Measurements from ENCODE around the gene CPNE6. TPM values are rescaled to one million over a fixed set of nuclear protein-coding genes. Genes with fewer than 3 reads are reported as not detected.

The CPNE6 gene
- total and polyA plus RNA-seq, 2 of the 13 experiments (the other 11 are each of a cell fraction or from before 2014, with no cell fraction given), result not detected

DNA sequence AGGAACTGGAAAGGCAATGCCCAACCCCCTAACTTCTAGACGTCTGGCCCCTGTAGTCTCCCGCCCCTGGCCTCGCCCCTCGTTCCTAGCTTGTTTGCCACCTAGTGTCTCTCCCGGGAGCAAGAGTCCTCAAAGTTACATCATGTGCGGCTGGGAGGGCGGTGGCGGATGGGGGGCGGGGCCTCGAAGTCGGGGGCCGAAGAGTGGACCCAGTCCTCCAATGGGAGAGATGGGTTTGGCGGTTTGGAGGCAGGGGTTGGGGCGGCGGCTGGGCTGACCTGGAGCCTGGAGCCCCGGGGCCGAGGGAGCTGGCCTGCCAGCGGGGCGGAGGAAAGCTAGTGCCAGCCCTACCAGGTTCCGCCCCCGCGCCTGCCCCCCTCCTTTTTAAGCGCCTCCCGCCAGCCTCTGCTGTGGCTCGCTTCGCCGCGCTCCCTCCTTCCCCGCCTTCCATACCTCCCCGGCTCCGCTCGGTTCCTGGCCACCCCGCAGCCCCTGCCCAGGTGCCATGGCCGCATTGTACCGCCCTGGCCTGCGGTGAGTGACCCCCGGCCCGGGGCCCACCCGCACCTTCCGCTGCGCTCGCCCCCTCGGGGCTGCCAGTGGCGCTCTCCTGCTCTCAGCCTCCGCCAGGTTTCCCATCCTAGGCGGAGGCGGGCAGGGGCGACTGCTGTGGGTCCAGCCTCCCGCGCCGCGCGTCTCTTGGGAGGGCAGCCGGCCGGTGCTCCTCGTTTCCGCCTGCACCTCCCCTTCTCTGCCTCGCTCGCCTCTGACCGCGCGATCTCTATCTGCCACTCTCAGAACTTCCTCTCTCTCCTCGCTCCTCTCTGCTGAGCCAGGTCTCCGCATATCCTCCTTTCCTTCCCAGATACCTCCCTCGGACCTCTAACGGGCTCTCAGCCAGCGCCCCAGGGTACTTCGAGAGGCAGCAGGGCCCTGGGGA is 22.8 kb downstream of the CPNE6 start, which contains the start of gene PCK2 (continued):
- TF ChIP-seq, protein P1, sequence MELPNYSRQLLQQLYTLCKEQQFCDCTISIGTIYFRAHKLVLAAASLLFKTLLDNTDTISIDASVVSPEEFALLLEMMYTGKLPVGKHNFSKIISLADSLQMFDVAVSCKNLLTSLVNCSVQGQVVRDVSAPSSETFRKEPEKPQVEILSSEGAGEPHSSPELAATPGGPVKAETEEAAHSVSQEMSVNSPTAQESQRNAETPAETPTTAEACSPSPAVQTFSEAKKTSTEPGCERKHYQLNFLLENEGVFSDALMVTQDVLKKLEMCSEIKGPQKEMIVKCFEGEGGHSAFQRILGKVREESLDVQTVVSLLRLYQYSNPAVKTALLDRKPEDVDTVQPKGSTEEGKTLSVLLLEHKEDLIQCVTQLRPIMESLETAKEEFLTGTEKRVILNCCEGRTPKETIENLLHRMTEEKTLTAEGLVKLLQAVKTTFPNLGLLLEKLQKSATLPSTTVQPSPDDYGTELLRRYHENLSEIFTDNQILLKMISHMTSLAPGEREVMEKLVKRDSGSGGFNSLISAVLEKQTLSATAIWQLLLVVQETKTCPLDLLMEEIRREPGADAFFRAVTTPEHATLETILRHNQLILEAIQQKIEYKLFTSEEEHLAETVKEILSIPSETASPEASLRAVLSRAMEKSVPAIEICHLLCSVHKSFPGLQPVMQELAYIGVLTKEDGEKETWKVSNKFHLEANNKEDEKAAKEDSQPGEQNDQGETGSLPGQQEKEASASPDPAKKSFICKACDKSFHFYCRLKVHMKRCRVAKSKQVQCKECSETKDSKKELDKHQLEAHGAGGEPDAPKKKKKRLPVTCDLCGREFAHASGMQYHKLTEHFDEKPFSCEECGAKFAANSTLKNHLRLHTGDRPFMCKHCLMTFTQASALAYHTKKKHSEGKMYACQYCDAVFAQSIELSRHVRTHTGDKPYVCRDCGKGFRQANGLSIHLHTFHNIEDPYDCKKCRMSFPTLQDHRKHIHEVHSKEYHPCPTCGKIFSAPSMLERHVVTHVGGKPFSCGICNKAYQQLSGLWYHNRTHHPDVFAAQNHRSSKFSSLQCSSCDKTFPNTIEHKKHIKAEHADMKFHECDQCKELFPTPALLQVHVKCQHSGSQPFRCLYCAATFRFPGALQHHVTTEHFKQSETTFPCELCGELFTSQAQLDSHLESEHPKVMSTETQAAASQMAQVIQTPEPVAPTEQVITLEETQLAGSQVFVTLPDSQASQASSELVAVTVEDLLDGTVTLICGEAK (IDR thresholded peaks at IDR 0.05), result no peak
- TF ChIP-seq, protein P1 (CRISPR knock-in tag; IDR thresholded peaks at IDR 0.05), result no peak
- TF ChIP-seq MYNN (CRISPR knock-in tag; IDR thresholded peaks at IDR 0.05; ENCODE audit: low read depth), result peak; percentile 95
- TF ChIP-seq, protein P2, sequence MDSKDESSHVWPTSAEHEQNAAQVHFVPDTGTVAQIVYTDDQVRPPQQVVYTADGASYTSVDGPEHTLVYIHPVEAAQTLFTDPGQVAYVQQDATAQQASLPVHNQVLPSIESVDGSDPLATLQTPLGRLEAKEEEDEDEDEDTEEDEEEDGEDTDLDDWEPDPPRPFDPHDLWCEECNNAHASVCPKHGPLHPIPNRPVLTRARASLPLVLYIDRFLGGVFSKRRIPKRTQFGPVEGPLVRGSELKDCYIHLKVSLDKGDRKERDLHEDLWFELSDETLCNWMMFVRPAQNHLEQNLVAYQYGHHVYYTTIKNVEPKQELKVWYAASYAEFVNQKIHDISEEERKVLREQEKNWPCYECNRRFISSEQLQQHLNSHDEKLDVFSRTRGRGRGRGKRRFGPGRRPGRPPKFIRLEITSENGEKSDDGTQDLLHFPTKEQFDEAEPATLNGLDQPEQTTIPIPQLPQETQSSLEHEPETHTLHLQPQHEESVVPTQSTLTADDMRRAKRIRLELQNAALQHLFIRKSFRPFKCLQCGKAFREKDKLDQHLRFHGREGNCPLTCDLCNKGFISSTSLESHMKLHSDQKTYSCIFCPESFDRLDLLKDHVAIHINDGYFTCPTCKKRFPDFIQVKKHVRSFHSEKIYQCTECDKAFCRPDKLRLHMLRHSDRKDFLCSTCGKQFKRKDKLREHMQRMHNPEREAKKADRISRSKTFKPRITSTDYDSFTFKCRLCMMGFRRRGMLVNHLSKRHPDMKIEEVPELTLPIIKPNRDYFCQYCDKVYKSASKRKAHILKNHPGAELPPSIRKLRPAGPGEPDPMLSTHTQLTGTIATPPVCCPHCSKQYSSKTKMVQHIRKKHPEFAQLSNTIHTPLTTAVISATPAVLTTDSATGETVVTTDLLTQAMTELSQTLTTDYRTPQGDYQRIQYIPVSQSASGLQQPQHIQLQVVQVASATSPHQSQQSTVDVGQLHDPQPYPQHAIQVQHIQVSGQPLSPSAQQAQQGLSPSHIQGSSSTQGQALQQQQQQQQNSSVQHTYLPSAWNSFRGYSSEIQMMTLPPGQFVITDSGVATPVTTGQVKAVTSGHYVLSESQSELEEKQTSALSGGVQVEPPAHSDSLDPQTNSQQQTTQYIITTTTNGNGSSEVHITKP (CRISPR knock-in tag; IDR thresholded peaks at IDR 0.05; ENCODE audit: low read depth), result peak; percentile 58; the same call in 1 of the 2 replicates
- TF ChIP-seq, protein P3, sequence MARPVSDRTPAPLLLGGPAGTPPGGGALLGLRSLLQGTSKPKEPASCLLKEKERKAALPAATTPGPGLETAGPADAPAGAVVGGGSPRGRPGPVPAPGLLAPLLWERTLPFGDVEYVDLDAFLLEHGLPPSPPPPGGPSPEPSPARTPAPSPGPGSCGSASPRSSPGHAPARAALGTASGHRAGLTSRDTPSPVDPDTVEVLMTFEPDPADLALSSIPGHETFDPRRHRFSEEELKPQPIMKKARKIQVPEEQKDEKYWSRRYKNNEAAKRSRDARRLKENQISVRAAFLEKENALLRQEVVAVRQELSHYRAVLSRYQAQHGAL (CRISPR knock-in tag; IDR thresholded peaks at IDR 0.05; ENCODE audit: not compliant biosample characterization), result peak; percentile 60
- TF ChIP-seq ZNF12 (CRISPR knock-in tag; IDR thresholded peaks at IDR 0.05), result peak; percentile 88
- peak; percentile 99 for TF ChIP-seq CEBPG (CRISPR knock-in tag; IDR thresholded peaks at IDR 0.05)
- TF ChIP-seq MATR3 (CRISPR knock-in tag; IDR thresholded peaks at IDR 0.05), result peak; percentile 98
- TF ChIP-seq SP140L (CRISPR knock-in tag; IDR thresholded peaks at IDR 0.05; ENCODE audit: borderline replicate concordance), result peak; percentile 94; the same call in 1 of the 2 replicates
- no peak for TF ChIP-seq PHF21A (CRISPR knock-in tag; IDR thresholded peaks at IDR 0.05)
- peak; percentile 96; the same call in 1 of the 2 replicates for TF ChIP-seq CHCHD3 (CRISPR knock-in tag; IDR thresholded peaks at IDR 0.05)
- peak; percentile 97 for TF ChIP-seq MEIS2 (CRISPR knock-in tag; IDR thresholded peaks at IDR 0.05)
- peak; percentile 91; the same call in 1 of the 2 replicates for TF ChIP-seq PAX8 (CRISPR knock-in tag; IDR thresholded peaks at IDR 0.05; ENCODE audit: borderline replicate concordance)
- no peak for TF ChIP-seq JUNB (CRISPR knock-in tag; IDR thresholded peaks at IDR 0.05; ENCODE audit: borderline replicate concordance)
- peak; percentile 82 for TF ChIP-seq YY1 (IDR thresholded peaks at IDR 0.05; ENCODE audit: insufficient read depth, insufficient replicate concordance, low read depth, low read length)

Data from HepG2 (cell line).